Stimulated activated CD8-positive, alpha-beta memory T cell treated with anti-CD3 and anti-CD28 coated beads, Interleukin-15, amount 100 ng/mL, for 24 hours (primary cell): ENCODE measurements around the gene SLC22A1.

Experiments used
- DNase-seq: peaks from one replicate; pipeline ENCODE4 v3.0.0-alpha.2; 2020; ENCODE audit warnings: low read depth

The SLC22A1 gene

DNA sequence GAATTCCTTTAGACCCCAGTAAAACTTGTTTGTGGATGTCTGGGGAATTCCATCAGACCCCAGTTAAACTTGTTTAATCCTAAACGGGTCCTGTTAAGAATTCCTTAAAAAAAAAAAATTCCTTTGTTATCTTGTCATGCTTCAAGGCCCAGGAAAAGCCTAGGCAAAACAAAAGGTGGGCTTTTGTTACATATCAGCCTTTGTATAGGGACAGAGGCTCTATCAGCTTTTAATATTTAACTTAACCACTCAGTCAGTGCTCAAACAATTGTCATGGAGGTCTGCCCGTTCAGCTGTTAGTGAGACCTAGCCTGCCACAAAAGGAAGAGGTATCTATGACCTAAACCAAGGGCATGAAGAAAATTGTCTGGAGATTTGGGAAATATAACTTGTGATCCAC is 53.1 kb downstream of the SLC22A1 start:
- no peak for DNase-seq

- no peak for DNase-seq
These were observed 55.6 kb downstream of the SLC22A1 start for GRCh38 chr6:160177220-160177619.

DNA sequence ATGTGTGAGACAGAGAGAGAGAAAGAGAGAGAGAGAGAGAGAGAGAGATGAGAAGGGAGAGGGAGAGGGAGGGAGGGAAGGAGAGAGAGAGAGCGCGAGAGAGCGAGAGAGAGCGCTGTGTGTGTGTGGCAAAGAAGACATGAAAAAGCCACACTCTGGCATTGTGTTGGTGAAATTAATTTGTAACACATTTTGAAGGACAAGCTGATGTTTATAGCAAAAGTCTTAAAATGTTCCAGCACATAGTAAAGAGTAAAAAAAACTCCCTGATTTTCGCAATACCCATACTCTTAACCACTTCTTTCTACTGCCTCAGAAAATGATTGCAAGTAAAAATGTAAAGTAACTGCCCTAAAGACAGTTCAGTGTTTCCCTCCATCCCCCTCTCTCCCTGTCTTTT is 56.7 kb downstream of the SLC22A1 start:
- DNase-seq = no peak

GRCh38 chr6:160180706-160181105 is 59.1 kb downstream of the SLC22A1 start:
- no peak for DNase-seq

GRCh38 chr6:160188773-160189172 is 67.2 kb downstream of the SLC22A1 start:
- no peak for DNase-seq

GRCh38 chr6:160190081-160190480 is 68.5 kb downstream of the SLC22A1 start:
- DNase-seq = no peak

DNA sequence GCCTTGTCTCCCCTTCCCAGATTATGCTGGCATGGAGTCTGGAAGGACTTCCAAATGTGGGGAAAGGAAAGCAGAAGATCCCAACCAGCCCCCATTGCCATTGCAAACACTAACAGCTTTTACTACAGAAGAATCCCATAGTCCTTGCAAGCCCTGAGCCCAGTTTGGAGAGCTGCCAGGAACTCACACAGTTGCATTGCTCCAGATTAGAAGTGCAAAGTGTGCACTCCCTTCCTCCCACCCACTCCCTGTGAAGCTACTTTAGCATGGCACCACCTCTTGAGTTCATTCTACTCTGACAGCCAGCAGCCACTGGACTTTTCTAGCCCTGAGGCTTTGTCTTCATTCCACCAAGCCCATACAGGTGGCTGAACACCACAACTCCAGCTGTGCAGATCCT is 69.4 kb downstream of the SLC22A1 start:
- DNase-seq = no peak

DNA sequence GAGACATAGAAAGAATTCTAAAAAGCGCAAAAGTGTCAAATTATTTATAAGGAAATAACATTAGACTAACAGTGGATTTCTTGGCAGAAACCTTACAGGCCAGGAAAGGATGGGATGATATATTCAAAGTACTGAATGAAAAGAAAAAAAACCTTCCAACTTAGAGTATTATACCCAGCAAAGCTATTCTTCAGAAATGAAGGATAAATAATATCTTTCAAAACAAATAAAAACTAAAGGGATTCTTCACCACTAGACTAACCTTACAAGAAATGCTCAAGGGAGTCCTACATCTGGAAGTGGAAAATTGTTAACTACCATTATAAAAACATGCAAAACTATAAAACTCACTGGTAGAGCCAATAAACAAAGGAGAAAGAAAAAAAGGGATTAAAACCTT is 71.2 kb downstream of the SLC22A1 start:
- no peak for DNase-seq

- DNase-seq = no peak
These were observed 73.2 kb downstream of the SLC22A1 start for GRCh38 chr6:160194808-160195207.

- DNase-seq = no peak
These were observed 76.0 kb downstream of the SLC22A1 start for GRCh38 chr6:160197662-160198061.

DNA sequence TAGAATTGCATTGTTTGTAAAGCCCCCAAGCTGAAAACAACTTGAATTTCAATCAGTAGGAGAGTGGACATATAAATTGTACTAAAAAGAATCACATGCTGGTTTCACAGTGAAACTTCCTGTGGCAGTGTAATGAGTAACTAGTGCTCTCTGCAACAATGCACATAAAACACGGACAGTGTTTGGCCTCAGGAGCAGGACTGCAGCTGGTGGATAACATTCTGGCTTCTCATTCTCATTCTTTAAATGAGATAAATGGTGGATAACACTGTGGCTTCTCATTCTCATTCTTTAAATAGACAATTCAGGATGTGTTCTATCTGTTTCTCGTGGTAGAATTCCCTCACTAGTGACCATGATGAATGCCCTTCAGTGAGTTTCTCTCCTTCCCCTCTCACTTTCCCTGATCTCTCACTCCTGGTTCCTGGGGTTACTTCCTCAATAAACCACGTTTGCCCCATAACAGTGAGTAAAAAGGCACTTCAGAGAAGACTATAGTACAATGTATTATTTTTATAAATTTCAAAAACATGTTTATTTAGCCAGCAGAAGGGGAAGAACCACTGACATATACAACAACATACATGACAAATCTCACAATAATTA is 77.1 kb downstream of the SLC22A1 start:
- no peak for DNase-seq

GRCh38 chr6:160201061-160201460 is 79.4 kb downstream of the SLC22A1 start:
- no peak for DNase-seq

- DNase-seq = no peak
These were observed 80.8 kb downstream of the SLC22A1 start for GRCh38 chr6:160202411-160202810.

- DNase-seq = no peak
These were observed 81.5 kb downstream of the SLC22A1 start for GRCh38 chr6:160203076-160203475.

GRCh38 chr6:160203522-160203921 is 81.9 kb downstream of the SLC22A1 start:
- no peak for DNase-seq

GRCh38 chr6:160203953-160204352 is 82.3 kb downstream of the SLC22A1 start:
- no peak for DNase-seq

DNA sequence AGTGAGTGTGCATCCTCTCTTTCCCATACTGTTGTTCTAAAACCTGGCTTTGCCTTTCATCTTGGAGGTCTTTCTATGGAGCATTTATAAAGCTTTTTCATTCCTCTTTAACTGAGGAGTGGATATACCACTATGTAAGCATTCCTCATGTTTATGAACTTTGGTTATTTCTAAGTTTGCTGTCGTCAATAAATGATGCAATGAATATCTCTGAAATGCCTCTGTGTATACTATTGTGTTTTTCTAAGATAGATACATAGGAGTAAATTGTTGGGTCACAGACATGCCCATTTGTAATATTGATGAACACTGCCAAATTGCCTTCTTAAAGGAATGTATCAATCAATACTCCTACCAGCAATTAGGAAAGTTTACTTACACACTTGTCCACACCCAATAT is 83.1 kb downstream of the SLC22A1 start:
- no peak for DNase-seq

GRCh38 chr6:160207618-160208017 is 86.0 kb downstream of the SLC22A1 start:
- no peak for DNase-seq
